ENCODE measurements around the gene OLFML2A.

Gene OLFML2A

GRCh38 chr9:124779368-124780059, 2.6 kb downstream of the OLFML2A start:
- DNase-seq: no peak

- no peak for DNase-seq
Observed at GRCh38 chr9:124780060-124780756, 3.3 kb downstream of the OLFML2A start.

DNA sequence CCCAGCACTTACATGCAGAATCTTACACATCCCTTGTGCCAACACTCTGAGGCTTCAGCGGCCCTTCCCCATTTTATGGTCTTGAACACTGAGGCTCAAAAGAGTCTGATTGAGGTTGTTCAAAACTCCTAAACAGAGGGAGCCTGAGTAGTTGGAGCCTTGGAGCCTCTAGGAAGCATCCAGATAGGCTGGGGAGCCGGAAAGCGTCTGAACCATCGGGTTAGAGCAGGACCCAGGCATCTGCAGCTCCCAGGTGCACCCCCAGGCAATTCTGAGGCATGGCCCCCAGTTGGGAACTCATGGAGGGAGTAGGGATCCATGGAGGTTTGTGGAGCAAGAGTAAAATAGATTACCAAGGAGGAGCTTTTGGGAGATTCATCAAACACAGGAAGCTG, 3.8 kb downstream of the OLFML2A start:
- DNase-seq: no peak

DNA sequence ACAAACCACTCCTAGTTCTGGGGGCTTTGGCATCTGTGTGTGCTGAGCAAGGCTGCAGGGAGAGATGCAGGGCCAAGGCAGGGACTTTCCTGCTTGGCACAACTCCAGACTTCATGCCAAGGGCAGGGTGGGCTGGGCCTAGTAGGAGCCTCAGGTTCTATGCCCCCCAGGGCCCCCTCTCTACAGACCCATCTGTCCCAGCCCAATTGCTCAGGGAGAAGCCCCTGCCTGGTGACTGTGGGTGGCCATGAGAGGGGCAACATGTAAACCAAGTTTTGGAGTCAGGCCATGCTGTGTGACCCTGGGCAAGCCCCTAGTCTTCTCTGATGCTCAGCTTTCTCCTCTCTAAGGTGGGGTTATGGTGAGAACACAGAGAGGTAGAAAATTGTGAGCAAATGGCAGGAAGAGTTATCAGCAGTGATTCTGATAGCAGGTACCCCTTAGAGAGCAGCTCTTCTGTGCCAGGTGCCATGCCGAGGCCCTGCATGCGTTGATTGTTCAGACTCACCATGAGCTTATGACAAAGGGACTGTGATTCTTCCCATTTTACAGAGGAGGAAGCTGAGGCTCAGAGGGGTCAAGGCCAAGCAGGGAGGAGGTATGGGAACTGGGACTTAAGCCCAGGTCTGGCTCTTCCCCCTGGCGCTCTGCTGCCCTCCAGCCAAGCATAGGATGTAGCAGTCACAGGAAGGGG, 5.2 kb downstream of the OLFML2A start:
- no peak for DNase-seq

DNA sequence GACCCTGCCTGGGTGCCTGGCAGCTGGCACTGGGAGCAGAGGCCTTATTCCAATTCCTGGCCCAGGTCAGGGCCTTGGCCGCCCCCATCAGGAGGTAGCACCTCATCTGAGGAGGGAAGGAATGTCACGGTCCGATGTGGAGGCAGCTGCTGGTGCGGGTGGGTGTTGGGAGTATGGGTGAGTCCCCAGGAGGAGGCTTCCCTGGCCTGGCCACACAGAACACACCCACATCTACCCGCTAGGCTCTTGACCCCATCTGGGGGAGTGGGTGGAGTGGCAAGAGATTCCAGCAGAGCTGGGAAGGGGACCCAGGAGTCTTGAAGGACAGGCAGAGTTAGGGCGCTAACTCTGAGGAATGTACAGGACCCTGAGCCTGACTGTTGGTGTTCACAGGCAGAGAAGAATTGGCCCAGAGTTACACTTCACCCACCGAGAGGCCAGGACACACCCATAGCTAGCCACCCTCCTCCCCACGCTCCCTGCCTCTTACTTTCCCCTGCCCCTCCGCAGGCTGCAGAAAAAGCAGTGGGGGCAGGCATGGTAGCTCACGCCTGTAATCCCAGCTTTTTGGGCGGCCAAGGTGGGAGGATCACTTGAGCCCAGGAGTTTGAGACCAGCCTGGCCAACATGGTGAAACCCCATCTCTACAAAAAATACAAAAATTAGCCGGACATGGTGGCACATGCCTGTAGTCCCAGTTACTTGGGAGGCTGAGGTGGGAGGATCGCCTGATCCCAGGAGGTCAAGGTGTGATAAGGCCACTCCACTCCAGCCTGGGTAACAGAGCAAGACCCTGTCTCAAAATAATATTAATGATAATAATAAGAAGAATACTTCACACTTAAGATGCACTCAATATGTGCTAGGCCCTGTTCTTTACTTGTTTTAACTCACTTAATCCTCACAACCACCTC, 6.0 kb downstream of the OLFML2A start:
- no peak for DNase-seq

- DNase-seq: no peak
Observed at GRCh38 chr9:124783830-124784229, 6.9 kb downstream of the OLFML2A start.

DNA sequence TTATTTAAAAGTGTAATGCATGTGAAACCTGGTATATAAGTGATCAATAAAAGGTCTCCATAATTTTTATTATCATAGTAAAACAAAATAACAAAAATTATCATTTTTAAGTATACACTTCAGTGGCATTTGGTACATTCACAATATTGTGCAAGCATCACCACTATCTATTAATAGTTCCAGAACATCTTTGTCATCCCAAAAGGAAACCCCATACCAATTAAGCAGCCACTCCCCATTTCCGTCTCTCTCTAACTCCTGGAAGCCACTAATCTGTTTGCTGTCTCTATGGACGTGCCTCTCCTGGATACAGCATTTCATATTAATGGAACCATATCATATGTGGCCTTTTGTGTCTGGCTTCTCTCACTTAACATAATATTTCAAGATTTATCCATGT, 7.6 kb downstream of the OLFML2A start:
- DNase-seq: no peak

DNA sequence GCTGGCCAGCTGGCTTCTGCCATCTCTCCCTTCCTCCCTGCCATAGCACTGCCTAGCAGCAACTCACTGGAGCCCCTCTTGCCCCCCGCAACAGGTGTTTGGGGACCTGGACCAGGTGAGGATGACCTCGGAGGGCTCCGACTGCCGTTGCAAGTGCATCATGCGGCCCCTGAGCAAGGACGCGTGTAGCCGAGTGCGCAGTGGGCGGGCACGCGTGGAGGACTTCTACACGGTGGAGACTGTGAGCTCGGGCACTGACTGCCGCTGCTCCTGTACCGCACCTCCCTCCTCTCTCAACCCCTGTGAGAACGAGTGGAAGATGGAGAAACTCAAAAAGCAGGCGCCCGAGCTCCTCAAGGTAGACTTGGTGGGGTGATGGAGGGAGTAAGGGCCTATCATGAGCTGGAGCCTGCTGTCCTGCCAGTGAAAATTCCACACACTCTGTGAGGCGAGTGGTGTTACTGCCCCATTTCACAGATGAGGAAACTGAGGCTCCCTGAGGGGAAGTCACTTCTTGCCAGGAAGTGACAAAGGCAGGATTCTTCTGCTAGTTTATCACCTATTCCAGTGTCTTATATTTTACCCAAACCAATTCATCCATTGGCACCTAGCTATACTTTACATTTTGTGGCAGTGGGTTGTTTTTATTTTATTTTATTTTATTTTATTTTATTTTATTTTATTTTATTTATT, 10.1 kb downstream of the OLFML2A start:
- no peak for DNase-seq

DNA sequence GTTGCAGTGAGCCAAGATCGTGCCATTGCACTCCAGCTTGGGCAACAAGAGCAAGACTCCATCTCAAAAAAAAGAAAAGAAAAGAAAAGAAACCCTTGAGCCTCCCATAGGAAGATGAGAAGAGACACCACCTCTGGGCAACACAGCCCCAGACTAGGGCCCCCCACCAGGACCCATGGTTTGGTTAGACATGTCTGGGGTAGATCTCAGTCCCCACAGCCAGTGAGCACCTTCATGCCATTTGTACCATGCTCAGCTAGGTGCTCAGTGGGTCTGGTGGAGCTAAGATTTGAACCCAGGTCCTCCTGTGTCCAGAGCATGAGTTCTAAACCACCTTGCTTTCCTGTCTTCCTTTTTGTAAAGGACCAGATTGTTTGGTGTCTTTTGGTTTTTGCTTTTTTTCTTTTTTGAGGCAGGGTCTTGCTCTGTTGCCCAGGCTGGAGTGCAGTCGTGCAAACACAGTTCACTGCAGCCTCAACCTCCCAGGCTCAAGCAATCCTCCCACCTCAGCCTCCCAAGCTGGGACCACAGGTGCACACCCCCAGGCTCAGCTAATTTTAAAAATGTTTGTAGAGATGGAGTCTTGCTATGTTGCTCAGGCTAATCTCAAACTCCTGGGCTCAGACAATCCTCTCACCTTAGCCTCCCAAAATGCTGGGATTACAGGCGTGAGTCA, 11.7 kb downstream of the OLFML2A start:
- DNase-seq: no peak

- DNase-seq: no peak
Observed at GRCh38 chr9:124789531-124789930, 12.6 kb downstream of the OLFML2A start.

DNA sequence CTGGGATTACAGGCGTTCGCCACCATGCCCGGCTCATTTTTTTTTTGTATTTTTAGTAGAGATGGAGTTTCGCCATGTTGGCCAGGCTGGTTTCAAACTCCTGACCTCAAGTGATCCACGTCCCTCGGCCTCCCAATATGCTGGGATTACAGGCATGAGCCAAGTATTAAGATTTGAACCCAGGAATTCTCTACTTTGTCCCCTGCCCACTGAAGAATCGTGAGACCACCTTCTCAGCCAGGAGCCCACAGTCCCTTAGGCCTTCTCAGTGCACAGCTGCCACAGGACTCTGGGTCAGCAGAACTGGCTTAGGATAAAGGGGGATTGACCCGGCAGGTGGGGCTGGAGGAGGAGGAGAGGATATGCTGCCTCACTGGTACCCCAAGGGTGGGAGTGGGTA, 13.4 kb downstream of the OLFML2A start:
- no peak for DNase-seq

DNA sequence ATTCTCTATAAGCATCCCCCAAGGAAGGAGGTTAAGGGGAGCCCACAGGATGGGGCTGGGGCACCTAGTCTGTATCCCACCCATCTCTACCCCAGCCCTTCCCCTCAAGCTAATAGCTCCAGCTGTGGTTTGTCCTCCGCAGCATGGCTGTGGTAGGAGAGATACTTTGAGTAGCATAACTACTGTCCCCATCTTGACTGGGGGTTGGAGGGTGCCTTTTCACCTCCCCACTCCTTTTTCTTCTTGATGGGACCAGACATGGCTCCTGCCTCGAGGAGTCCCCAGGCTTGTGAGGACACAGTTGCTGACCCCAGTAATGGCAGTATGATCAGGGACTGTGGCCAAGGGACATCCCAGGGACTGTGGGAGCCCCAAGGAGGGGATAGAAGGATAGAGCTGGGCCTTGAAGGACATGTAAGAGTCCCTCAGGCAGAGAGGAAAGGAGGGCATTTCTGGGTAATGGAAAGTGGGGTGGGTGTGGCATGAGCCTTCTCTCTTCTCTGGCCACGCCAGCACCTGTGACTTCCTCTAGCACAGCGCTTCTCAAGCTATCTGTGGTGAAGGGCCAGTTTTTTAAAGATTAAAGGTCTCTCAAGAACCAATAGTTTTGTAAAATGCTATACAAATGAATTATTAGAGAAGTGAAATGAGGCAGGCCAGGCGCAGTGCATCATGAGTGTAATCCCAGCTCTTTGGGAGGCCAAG, 14.0 kb downstream of the OLFML2A start:
- no peak for DNase-seq

GRCh38 chr9:124792257-124793014, 15.5 kb downstream of the OLFML2A start:
- no peak for DNase-seq

DNA sequence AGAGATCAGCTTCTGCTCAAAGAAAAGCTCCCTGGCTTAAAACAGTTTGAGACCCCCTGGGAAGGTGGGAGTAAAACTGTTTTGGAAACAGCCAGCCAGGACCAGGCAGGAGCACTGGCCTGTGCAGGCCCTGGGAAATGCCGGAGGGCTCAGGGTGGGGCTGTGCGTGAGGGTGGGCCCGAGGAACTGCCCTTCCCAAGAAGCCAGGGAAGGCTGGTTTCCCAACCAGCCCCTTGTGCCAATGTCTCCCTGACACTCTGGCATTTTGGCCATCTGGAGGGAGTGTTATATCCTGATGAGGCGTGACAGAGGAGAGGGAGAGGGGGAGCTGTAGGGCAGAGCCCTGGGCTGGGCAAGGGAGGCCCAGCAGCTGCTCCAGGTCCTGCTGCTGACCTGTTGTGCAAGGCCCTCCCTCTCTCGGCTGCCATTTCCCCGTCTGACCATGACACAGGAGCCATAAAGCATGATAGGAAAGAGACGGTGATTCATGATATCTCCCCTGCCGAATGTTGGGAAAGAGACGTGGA, 16.1 kb downstream of the OLFML2A start:
- DNase-seq: no peak

DNA sequence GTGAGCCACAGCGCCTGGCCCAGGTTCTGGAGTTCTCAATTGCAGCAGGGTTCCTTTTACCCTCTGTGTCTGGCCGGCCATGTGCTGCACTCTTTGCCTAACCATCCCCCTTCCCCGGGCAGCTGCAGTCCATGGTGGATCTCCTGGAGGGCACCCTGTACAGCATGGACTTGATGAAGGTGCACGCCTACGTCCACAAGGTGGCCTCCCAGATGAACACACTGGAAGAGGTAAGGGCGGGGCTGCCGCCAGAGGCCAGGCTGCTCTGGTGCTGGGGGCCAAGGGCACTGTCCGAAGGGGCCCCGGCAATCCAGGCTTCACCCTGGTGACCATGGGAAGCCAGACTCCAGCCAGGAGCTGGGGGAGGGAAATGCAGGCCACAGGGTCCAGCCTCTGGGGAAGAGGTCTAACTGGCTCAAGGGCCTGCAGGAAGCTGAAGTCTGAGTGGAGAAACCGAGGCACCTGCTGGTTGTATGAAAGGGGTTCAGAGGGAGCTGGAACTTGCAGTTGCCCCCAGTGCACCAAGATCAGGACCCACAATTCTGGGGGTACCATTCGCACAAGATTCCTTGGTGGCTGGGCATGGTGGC, 18.1 kb downstream of the OLFML2A start:
- no peak for DNase-seq

- no peak for DNase-seq
Observed at GRCh38 chr9:124795881-124796431, 19.0 kb downstream of the OLFML2A start.

DNA sequence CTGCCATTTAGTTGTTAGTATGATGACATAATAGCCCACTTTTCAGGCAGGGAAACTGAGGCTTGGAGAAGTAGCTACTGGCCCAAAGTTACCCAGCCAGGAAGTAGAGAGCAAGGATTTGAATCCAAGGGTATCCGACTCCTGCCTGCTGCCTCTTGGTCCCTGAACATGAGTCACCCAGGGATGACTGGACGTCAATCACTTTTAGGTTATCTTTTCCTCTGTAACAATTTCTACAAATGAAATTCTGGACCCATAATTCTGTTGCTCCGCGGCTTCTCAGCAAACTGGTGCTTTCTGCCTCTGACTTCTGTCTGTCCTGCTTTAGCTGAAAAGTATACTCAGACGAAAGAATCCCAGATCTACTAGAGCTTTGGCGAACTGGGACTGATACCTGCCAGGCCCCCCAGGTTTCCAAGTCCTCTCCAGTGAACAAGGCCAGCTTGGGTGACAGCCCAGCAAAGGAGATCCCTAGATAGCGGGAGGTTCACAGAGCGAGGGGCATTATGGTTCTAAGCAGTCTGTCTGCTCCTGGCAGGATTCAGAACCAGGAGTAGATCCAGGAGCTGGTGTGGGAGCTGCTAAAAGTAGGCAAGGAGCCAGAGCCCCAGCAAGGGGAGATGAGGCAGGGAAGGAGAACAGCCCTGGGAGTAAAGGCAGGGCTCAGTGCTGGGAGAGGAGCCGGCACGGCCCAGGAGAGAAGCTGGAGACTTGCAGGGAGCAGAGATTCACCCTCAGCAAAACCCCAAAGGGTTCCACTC, 20.6 kb downstream of the OLFML2A start:
- no peak for DNase-seq

DNA sequence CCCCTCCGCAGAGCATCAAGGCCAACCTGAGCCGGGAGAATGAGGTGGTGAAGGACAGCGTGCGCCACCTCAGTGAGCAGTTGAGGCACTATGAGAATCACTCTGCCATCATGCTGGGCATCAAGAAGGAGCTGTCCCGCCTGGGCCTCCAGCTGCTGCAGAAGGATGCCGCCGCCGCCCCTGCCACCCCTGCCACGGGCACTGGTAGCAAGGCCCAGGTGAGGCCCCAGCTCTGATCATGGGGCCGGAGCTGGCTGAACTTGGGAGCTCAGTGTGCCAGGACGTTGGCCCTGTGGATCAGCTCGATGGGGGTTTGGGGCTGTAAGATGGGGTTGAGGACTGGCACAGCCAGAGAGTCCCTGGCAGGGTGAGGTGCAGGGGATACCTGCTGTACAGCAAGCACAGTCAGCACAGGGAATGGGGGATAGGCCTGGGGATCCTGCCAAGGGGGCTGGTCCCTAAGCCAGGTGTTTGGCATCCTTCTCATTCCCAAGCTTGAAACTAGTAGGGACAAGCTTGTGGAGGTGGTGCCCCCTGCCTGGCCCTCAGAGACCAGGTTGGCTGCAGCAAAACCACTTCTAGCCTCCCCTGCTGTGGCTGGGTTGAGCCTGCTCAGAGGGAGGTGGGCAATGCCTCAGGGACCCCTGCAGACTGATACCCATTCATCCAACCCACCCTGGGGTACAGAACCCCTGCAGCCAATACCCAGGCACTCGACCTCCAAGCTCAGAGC, 22.5 kb downstream of the OLFML2A start:
- no peak for DNase-seq
